HEK293T (cell line): Measurements from ENCODE around the gene NXNL2.

Experiments
- ARNT ChIP-seq: fragments of 450-650 bp; IDR thresholded peaks from 2 replicates; pipeline ENCODE4 v1.6.1; 2017; ENCODE audit warnings: mild to moderate bottlenecking
- BHLHE40 ChIP-seq: fragments of 450-650 bp; IDR thresholded peaks from 2 replicates; pipeline ENCODE4 v1.6.1; 2016; ENCODE audit warnings: mild to moderate bottlenecking, moderate library complexity, borderline replicate concordance
- PKNOX1 ChIP-seq: fragments of 450-650 bp; IDR thresholded peaks from 2 replicates; pipeline ENCODE4 v1.6.1; 2016
- SUZ12 ChIP-seq: fragments of 450-650 bp; IDR thresholded peaks from 2 replicates; pipeline ENCODE4 v1.6.1; 2016; ENCODE audit warnings: mild to moderate bottlenecking

DNA sequence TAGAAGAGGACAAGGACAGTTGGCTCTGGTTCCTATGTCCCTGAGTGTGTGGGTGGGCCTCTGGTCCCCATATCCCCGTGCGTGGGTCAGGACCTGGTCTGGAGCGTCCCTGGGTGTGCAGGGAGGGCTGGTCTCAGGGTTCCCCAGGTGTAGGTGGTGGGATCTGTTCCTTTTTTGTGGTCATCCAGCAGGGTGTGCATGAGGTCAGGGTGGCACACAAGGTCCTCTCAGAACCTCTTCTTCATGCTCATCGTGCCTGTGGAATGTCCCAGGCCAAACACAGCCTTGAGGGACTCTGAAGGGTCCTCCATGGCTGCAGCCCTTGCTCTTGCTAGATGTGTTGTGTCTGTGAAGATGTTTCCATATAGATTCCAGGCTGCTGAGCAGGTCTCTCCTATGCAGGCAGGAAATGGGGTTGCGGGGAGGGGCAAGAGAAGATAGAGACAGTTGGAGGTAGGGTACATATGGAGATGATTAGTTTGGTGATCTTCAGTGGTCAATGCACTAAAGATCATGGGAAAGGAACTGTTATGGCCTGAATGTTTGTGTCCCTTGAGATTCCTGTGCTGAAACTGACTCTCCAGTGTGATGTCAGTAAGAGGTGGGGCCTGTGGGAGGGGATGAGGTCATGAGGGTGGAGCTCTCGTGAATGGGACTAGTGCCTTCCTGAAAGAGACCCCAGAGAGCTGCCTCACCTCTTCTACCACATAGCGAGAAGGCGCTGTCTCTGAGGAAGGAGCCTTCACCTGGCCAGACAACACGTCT is 53.1 kb downstream of the NXNL2 start:
- TF ChIP-seq BHLHE40 (no peak), ARNT (no peak), SUZ12 (no peak), PKNOX1 (no peak)
